Thyroid gland (tissue), 4 donors: ENCODE measurements around the gene TTN. TPM values are rescaled to one million over a fixed set of nuclear protein-coding genes. Genes with fewer than 3 reads are reported as not detected.

Source experiments
- DNase-seq, 2 donors: peaks; one replicate each; pipeline ENCODE4 v3.0.0-alpha.2; 2019
- H3K27ac ChIP-seq, 3 donors: fragments of 200-600 bp; sonication (generic); 1 replicate in 2 of 3; 2 replicates in 1 of 3; pipeline ENCODE4 v1.5.1; 2016 to 2019; ENCODE audit warnings: mild to moderate bottlenecking in 1 of 3, moderate library complexity in 1 of 3
- H3K27me3 ChIP-seq: fragments of 200-600 bp; sonication (generic); one replicate; pipeline ENCODE4 v1.5.1; 2019
- H3K36me3 ChIP-seq, 2 donors: fragments of 200-600 bp; sonication (generic); one replicate each; pipeline ENCODE4 v1.5.1; 2016 to 2019
- H3K4me1 ChIP-seq, 2 donors: fragments of 200-600 bp; sonication (generic); one replicate each; pipeline ENCODE4 v1.5.1; 2017 to 2019
- H3K4me3 ChIP-seq, 3 donors: fragments of 200-600 bp; sonication (generic); replicated peaks in 1 of 3; 1 replicate in 2 of 3; 2 replicates in 1 of 3; pipeline ENCODE4 v1.5.1; 2016; ENCODE audit warnings: mild to moderate bottlenecking in 1 of 3
- H3K9me3 ChIP-seq: fragments of 200-600 bp; sonication (generic); one replicate; pipeline ENCODE4 v1.5.1; 2017
- POLR2A ChIP-seq, 2 donors: fragments of 450-650 bp; IDR thresholded peaks; one replicate each; pipeline ENCODE4 v1.6.1; 2017; ENCODE audit warnings: antibody characterized with exemption in 2 of 2, mild to moderate bottlenecking in 2 of 2, moderate library complexity in 1 of 2
- WGBS, 2 donors: methylation state at CpG; one replicate each; pipeline ENCODE4 v1.1.5; 2017; 5-methylcytosine and 5-hydroxymethylcytosine counted together
- intact Hi-C: fragments of 100-400 bp; cut with DNase I; formaldehyde crosslinking; loops from one replicate; pipeline ENCODE4 v1.15.1; 2023
- total RNA-seq, 4 donors: library from RNA; depleted of rRNA; stranded (reverse); fragments of >200 nt; gene quantifications; one replicate each; pipeline ENCODE4 v1.2.3, GENCODE V29; 2016
- TF ChIP-seq, protein P1 (sequence below), 6 experiments: fragments of 200-600 bp in 3 of 6; fragments of 450-650 bp in 3 of 6; sonication (generic) in 3 of 6; IDR thresholded peaks; one replicate each; pipeline ENCODE4 v1.5.1; 2016 to 2019; ENCODE audit warnings: antibody characterized with exemption in 6 of 6, mild to moderate bottlenecking in 2 of 6, inconsistent platforms in 1 of 6, moderate library complexity in 1 of 6

The TTN gene
- total RNA-seq, 4 donors from 2014 or later, result 6.3 to 11.3 (median 10.3) TPM

DNA sequence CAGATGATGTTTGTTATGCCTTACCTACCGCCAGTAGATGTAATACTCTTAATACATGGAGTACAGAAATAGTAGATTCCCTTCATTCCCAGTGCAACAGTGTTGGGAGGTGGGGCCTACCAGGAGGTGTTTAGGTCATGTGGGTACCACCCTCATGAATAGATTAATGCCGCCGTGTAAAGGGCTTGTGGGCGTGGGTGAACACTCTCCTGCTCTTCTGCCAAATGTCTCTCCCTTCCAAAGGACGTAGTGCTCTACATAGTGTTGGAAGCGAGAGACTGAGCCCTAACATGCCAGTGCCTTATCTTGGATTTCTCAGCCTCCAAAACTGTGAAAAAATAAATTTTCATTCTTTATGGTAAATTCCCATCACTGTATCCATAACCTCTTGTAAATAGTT is 296.8 kb downstream of the TTN start:
- intact Hi-C loops, result no loop called here
- H3K27ac ChIP-seq, result no peak overlapping the region
- no peaks in the 10 kb centered on the region for H3K36me3 ChIP-seq
- DNase-seq, result no peak
- no peaks in the 10 kb centered on the region for H3K27me3 ChIP-seq
- no peak for TF ChIP-seq POLR2A (IDR thresholded peaks at IDR 0.05)
- TF ChIP-seq, protein P1, sequence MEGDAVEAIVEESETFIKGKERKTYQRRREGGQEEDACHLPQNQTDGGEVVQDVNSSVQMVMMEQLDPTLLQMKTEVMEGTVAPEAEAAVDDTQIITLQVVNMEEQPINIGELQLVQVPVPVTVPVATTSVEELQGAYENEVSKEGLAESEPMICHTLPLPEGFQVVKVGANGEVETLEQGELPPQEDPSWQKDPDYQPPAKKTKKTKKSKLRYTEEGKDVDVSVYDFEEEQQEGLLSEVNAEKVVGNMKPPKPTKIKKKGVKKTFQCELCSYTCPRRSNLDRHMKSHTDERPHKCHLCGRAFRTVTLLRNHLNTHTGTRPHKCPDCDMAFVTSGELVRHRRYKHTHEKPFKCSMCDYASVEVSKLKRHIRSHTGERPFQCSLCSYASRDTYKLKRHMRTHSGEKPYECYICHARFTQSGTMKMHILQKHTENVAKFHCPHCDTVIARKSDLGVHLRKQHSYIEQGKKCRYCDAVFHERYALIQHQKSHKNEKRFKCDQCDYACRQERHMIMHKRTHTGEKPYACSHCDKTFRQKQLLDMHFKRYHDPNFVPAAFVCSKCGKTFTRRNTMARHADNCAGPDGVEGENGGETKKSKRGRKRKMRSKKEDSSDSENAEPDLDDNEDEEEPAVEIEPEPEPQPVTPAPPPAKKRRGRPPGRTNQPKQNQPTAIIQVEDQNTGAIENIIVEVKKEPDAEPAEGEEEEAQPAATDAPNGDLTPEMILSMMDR (IDR thresholded peaks at IDR 0.05), result no peak
- H3K4me3 ChIP-seq, result no peak overlapping the region
- WGBS, 2 donors, result 93 to 94% methylated on average over 6 of the region's 6 CpGs
- no peaks in the 10 kb centered on the region for H3K9me3 ChIP-seq
- H3K4me1 ChIP-seq, result no peaks in the 10 kb centered on the region

DNA sequence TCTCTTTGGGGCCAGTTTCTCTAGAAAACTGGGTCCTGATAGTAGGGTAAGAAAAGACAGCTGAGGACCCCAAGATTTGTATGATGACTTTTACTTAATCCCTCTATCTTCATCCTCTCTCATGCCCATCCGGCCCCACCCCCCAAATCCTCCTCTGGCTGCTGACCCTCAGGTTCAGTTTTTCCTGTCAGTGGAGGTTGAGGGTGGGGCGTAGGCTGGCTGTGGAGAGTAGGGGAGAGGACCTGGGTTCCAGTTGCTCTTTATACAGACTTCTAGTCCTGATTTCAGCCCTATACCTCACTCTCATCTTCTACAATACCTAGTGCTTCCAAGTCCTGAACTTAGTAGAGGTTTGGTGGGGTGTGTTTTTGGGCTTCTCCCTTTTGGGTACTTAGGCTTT is 298.6 kb downstream of the TTN start:
- DNase-seq, result no peak
- H3K4me1 ChIP-seq, result no peaks in the 10 kb centered on the region
- no peak overlapping the region for H3K27ac ChIP-seq
- H3K36me3 ChIP-seq, result peaks cover 0 to 10% of the 10 kb centered on the region in 2 donors
- no peaks in the 10 kb centered on the region for H3K9me3 ChIP-seq
- no peak overlapping the region for H3K4me3 ChIP-seq
- intact Hi-C loops, result no loop called here
- H3K27me3 ChIP-seq, result no peaks in the 10 kb centered on the region
- no peak for TF ChIP-seq POLR2A (IDR thresholded peaks at IDR 0.05)
- TF ChIP-seq, protein P1 (IDR thresholded peaks at IDR 0.05), result no peak
- WGBS, 2 donors, result 97% methylated on average over 2 of the region's 2 CpGs

DNA sequence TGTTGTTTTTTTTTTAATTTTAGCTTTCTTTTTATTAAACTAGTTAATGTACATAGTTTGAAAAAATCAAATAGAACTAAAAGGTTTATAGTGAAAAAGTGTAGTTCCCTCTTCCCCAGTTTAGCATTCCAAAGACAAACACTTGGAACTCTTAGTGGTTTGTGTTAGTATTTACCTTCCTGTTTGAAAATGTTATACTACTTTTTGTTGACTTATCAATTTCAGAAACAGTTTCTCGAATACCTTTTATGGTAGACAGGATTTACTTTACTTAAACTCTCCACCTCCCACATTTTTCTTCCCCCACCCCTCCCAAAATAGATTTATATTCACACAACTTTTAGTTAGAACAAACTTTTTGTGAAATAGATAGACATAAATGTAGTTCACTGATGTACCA is 300.3 kb downstream of the TTN start:
- TF ChIP-seq POLR2A (IDR thresholded peaks at IDR 0.05), result no peak
- TF ChIP-seq, protein P1 (IDR thresholded peaks at IDR 0.05), result no peak
- Histone ChIP-seq H3K9me3 (no peaks in the 10 kb centered on the region), H3K27me3 (no peaks in the 10 kb centered on the region), H3K27ac (no peak overlapping the region), H3K4me1 (no peaks in the 10 kb centered on the region), H3K4me3 (no peak overlapping the region), H3K36me3 (peaks cover 4 to 27% of the 10 kb centered on the region in 2 donors)
- no peak for DNase-seq
- intact Hi-C loops, result no loop called here
- WGBS, 2 donors, result 95 to 96% methylated on average over 1 of the region's 1 CpG

DNA sequence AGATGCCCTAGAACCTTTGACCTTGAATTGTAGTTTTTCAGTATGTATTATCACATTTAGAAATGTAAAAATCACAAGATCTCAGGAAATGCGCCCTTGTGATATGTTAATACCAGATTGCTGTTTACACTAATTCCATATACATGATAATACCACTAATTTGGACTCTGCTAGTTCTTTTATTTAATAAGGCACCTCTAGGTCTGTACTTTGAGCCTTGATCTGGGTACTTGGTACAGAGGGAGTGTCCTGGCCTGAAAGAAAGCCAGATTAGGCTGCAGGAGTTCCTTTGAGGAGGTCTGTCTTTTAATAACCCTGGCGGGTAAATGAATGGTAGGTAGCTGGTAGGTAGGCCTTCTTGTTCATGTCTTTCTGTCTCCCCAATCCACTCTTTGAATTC is 300.7 kb downstream of the TTN start:
- intact Hi-C loops, result no loop called here
- 96 to 98% methylated on average over 2 of the region's 2 CpGs for WGBS, 2 donors

DNA sequence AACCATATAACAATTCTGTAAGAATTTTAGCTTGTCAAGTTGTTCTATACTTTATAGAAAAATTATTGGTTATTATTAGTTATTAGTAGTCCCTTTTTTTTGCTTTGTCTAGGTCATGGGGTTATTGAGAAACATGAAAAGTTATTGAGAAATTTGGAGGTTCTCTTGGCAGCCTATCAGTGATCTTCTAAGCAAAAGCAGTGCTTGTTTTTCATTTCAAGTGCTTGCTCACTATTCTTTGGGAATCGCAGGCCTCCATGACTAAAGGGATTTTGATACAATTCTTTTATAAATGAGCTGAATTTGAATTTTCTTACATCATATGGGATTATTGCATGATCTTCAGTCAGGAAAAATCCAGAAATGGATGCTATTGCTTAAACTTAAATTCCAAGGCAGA is 301.1 kb downstream of the TTN start:
- 90 to 98% methylated on average over 1 of the region's 1 CpG for WGBS, 2 donors
- no peaks in the 10 kb centered on the region for H3K9me3 ChIP-seq
- H3K27me3 ChIP-seq, result no peaks in the 10 kb centered on the region
- H3K4me1 ChIP-seq, result no peaks in the 10 kb centered on the region
- H3K4me3 ChIP-seq, result no peak overlapping the region
- TF ChIP-seq, protein P1 (IDR thresholded peaks at IDR 0.05), result no peak
- no peak for TF ChIP-seq POLR2A (IDR thresholded peaks at IDR 0.05)
- no peak for DNase-seq
- H3K27ac ChIP-seq, result no peak overlapping the region
- intact Hi-C loops, result no loop called here
- peaks cover 4 to 36% of the 10 kb centered on the region in 2 donors for H3K36me3 ChIP-seq

More for the DNA sequence above, 300.7 kb downstream of the TTN start:
- Histone ChIP-seq H3K4me3 (no peak overlapping the region), H3K9me3 (no peaks in the 10 kb centered on the region), H3K27me3 (no peaks in the 10 kb centered on the region), H3K36me3 (peaks cover 4 to 32% of the 10 kb centered on the region in 2 donors), H3K4me1 (no peaks in the 10 kb centered on the region), H3K27ac (no peak overlapping the region)
- TF ChIP-seq, protein P1 (IDR thresholded peaks at IDR 0.05), result no peak
- TF ChIP-seq POLR2A (IDR thresholded peaks at IDR 0.05), result no peak
- DNase-seq, result no peak
